ENCODE measurements around the gene NR3C1.

DNA sequence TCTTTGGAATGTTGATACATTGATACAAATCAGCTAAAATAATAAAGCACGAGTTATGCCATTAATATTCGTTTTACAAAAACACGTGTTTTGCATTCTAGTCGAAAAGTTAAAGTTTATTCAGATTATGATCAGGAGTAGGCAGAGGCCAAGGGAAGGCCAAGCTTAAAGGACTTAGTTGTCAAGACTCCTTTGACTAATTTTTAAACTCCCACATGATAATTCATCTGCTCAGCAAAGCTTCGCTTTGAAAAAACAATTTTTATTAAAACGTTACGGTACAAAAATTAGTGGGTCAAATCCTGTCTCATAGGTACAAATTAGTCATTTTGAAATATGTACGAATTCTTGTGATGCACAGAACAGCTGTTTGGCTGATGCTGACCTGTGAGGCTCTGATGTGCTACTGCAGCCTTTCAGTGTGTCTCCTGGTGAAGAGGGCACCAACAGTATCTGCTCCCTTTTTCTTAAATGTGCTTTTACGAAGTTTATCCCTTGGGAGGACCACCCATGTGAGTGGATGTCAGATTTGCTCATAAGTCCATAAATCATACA, 23.0 kb upstream of the NR3C1 start:
- TF ChIP-seq, protein P1, sequence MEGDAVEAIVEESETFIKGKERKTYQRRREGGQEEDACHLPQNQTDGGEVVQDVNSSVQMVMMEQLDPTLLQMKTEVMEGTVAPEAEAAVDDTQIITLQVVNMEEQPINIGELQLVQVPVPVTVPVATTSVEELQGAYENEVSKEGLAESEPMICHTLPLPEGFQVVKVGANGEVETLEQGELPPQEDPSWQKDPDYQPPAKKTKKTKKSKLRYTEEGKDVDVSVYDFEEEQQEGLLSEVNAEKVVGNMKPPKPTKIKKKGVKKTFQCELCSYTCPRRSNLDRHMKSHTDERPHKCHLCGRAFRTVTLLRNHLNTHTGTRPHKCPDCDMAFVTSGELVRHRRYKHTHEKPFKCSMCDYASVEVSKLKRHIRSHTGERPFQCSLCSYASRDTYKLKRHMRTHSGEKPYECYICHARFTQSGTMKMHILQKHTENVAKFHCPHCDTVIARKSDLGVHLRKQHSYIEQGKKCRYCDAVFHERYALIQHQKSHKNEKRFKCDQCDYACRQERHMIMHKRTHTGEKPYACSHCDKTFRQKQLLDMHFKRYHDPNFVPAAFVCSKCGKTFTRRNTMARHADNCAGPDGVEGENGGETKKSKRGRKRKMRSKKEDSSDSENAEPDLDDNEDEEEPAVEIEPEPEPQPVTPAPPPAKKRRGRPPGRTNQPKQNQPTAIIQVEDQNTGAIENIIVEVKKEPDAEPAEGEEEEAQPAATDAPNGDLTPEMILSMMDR (IDR thresholded peaks at IDR 0.05; ENCODE audit: low read depth, low read length, poor library complexity, severe bottlenecking), result no peak
- no peak for TF ChIP-seq EZH2phosphoT487 (IDR thresholded peaks at IDR 0.05; ENCODE audit: borderline replicate concordance, low read length)
